CD4-positive, alpha-beta T cell (primary cell): ENCODE results near the gene GRK5. TPM values are rescaled to one million over a fixed set of nuclear protein-coding genes. Genes with fewer than 3 reads are reported as not detected.

ENCODE experiments used
- ATAC-seq: fragments of 200-7000 bp; cut with Tn5 transposase; one replicate; pipeline ENCODE4 v1.10.0; 2022; ENCODE audit warnings: mild to moderate bottlenecking; ENCODE audit not compliant: poor library complexity
- CTCF ChIA-PET: fragments of 350-600 bp; sonication (Branson Sonifier 250); formaldehyde crosslinking; loops from one replicate; lab custom pipeline; 2021; ENCODE audit warnings: antibody characterized with exemption, inconsistent platforms; lab: Charles Lee
- POLR2A ChIA-PET: fragments of 350-600 bp; sonication (Branson Sonifier 250); formaldehyde crosslinking; loops from one replicate; lab custom pipeline; 2021; ENCODE audit warnings: antibody characterized with exemption, inconsistent platforms; lab: Charles Lee
- DNase-seq, 14 experiments: peaks; one replicate each; pipeline ENCODE4 v3.0.0-alpha.2; 2013 to 2020; ENCODE audit warnings: mixed read lengths in 2 of 14
- H3K27ac ChIP-seq, 2 donors: one replicate each; pipeline versions ENCODE4 v1.5.1 to v1.7.0; 2013; ENCODE audit warnings: low read length in 2 of 2, low read depth in 1 of 2, mild to moderate bottlenecking in 1 of 2
- H3K27me3 ChIP-seq, 2 experiments: 1 replicate in 1 of 2; 2 replicates in 1 of 2; pipeline versions ENCODE4 v1.6.1 to v1.7.0; 2013; ENCODE audit warnings: low read length in 2 of 2, control low read depth in 1 of 2, mild to moderate bottlenecking in 1 of 2, moderate library complexity in 1 of 2; ENCODE audit not compliant: insufficient read depth in 2 of 2, control insufficient read depth in 1 of 2
- H3K36me3 ChIP-seq: one replicate; pipeline ENCODE4 v1.6.1; 2013; ENCODE audit warnings: low read length, control low read depth; ENCODE audit not compliant: insufficient read depth
- H3K4me1 ChIP-seq: one replicate; pipeline ENCODE4 v1.6.1; 2013; ENCODE audit warnings: low read length, control low read depth; ENCODE audit not compliant: insufficient read depth
- H3K4me3 ChIP-seq: one replicate; pipeline ENCODE4 v1.5.1; 2013; ENCODE audit warnings: mild to moderate bottlenecking, low read length, moderate library complexity
- H3K9me3 ChIP-seq, 2 experiments: 1 replicate in 1 of 2; 2 replicates in 1 of 2; pipeline versions ENCODE4 v1.6.1 to v1.7.0; 2013; ENCODE audit warnings: low read length in 2 of 2, mild to moderate bottlenecking in 2 of 2, control low read depth in 1 of 2, moderate library complexity in 1 of 2; ENCODE audit not compliant: control insufficient read depth in 1 of 2, insufficient read depth in 1 of 2
- H3K27ac Mint-ChIP-seq: one replicate; pipeline ENCODE4 v1.8.0; 2020; ENCODE audit warnings: mixed read lengths
- H3K27me3 Mint-ChIP-seq: one replicate; pipeline ENCODE4 v1.8.0; 2021; ENCODE audit warnings: mixed read lengths
- H3K36me3 Mint-ChIP-seq: one replicate; pipeline ENCODE4 v1.8.0; 2021; ENCODE audit warnings: low read depth, mixed read lengths
- H3K4me1 Mint-ChIP-seq: one replicate; pipeline ENCODE4 v1.8.0; 2021; ENCODE audit warnings: low read depth, mixed read lengths
- H3K4me3 Mint-ChIP-seq: one replicate; pipeline ENCODE4 v1.8.0; 2020; ENCODE audit warnings: mild to moderate bottlenecking, mixed read lengths
- H3K9me3 Mint-ChIP-seq: one replicate; pipeline ENCODE4 v1.8.0; 2020; ENCODE audit warnings: mixed read lengths
- intact Hi-C, 2 experiments: fragments of 100-400 bp; cut with DNase I in 1 of 2; cut with micrococcal nuclease in 1 of 2; formaldehyde crosslinking; loops; one replicate each; pipeline versions ENCODE4 v1.15.1 to v1.9.0; 2023 to 2025; cut with DNase I, micrococcal nuclease
- total RNA-seq, 174 experiments: library from RNA in 2 of 174; stranded (reverse) in 2 of 174; gene quantifications; one replicate each; pipeline ENCODE4 v1.2.3 and lab custom pipeline; 2021 to 2026
- TF ChIP-seq, protein P1 (sequence below): fragments of 200-600 bp; IDR thresholded peaks from one replicate; pipeline ENCODE4 v1.8.0; 2022; ENCODE audit warnings: antibody characterized with exemption, mild to moderate bottlenecking

The GRK5 gene
- total RNA-seq, 2 experiments from 2014 or later, result 19.2 to 20.8 TPM

- DNase-seq, result no peak
- CTCF ChIA-PET, result no interaction called here
- peaks cover 7% of the 10 kb centered on the region for H3K36me3 Mint-ChIP-seq
- no peaks in the 10 kb centered on the region for H3K9me3 Mint-ChIP-seq
- Histone ChIP-seq H3K27ac (no peak overlapping the region), H3K4me1 (no peaks in the 10 kb centered on the region), H3K27me3 (no peaks in the 10 kb centered on the region), H3K9me3 (no peaks in the 10 kb centered on the region), H3K36me3 (peaks cover 24% of the 10 kb centered on the region), H3K4me3 (no peak overlapping the region)
- H3K27ac Mint-ChIP-seq, result no peak overlapping the region
- no peak overlapping the region for H3K4me3 Mint-ChIP-seq
- intact Hi-C loops, result no loop called here
- no peak for ATAC-seq
- no peaks in the 10 kb centered on the region for H3K4me1 Mint-ChIP-seq
- POLR2A ChIA-PET, result interaction anchor here (0.9 kb wide), 1 partner anchor 246 kb away, joined by 3 read pairs; no protein-coding TSS in a partner anchor
- no peaks in the 10 kb centered on the region for H3K27me3 Mint-ChIP-seq
- TF ChIP-seq, protein P1, sequence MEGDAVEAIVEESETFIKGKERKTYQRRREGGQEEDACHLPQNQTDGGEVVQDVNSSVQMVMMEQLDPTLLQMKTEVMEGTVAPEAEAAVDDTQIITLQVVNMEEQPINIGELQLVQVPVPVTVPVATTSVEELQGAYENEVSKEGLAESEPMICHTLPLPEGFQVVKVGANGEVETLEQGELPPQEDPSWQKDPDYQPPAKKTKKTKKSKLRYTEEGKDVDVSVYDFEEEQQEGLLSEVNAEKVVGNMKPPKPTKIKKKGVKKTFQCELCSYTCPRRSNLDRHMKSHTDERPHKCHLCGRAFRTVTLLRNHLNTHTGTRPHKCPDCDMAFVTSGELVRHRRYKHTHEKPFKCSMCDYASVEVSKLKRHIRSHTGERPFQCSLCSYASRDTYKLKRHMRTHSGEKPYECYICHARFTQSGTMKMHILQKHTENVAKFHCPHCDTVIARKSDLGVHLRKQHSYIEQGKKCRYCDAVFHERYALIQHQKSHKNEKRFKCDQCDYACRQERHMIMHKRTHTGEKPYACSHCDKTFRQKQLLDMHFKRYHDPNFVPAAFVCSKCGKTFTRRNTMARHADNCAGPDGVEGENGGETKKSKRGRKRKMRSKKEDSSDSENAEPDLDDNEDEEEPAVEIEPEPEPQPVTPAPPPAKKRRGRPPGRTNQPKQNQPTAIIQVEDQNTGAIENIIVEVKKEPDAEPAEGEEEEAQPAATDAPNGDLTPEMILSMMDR, result no peak
Observed at GRCh38 chr10:119452396-119452795, 245.0 kb downstream of the GRK5 start.

- Histone ChIP-seq H3K36me3 (peaks cover 17% of the 10 kb centered on the region), H3K9me3 (no peaks in the 10 kb centered on the region), H3K4me1 (no peaks in the 10 kb centered on the region), H3K27me3 (no peaks in the 10 kb centered on the region), H3K27ac (no peak overlapping the region), H3K4me3 (no peak overlapping the region)
- Mint-ChIP-seq H3K4me1 (no peaks in the 10 kb centered on the region), H3K4me3 (no peak overlapping the region), H3K27ac (no peak overlapping the region), H3K9me3 (no peaks in the 10 kb centered on the region), H3K36me3 (peaks cover 7% of the 10 kb centered on the region), H3K27me3 (no peaks in the 10 kb centered on the region)
- ATAC-seq (no peak), DNase-seq (no peak)
- TF ChIP-seq, protein P1, result no peak
- intact Hi-C loops, result no loop called here
- ChIA-PET POLR2A (no interaction called here), CTCF (interaction anchor here (1.5 kb wide), 1 partner anchor 8 kb away, joined by 4 read pairs; no protein-coding TSS in a partner anchor)
Observed at GRCh38 chr10:119453313-119453712, 245.9 kb downstream of the GRK5 start.

DNA sequence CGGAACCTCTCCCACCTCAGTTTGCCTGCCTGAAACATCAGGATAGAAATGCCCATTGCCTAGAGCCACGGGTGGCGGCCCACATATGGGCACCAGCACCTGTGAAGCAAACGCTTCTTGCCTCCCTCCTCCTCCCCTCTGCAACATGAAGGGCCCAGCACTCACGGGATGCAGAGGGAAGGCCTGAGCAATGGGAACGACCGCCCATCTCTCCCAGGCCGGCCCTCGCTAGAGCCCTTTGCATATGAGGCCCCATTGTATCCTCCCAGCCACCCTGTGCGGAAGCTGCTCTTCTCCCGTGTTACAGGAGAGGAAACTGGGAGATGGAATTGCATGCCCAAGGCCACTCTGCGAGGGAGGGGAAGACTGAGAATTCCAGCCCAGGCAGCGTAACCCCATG, 246.9 kb downstream of the GRK5 start:
- H3K4me3 Mint-ChIP-seq, result no peak overlapping the region
- ATAC-seq (no peak), DNase-seq (no peak)
- Histone ChIP-seq H3K27ac (no peak overlapping the region), H3K9me3 (no peaks in the 10 kb centered on the region), H3K27me3 (no peaks in the 10 kb centered on the region), H3K36me3 (peaks cover 17% of the 10 kb centered on the region), H3K4me3 (no peak overlapping the region), H3K4me1 (no peaks in the 10 kb centered on the region)
- H3K9me3 Mint-ChIP-seq, result no peaks in the 10 kb centered on the region
- no peaks in the 10 kb centered on the region for H3K27me3 Mint-ChIP-seq
- peaks cover 7% of the 10 kb centered on the region for H3K36me3 Mint-ChIP-seq
- TF ChIP-seq, protein P1, result no peak
- no peak overlapping the region for H3K27ac Mint-ChIP-seq
- intact Hi-C loops, result no loop called here
- H3K4me1 Mint-ChIP-seq, result no peaks in the 10 kb centered on the region
- ChIA-PET POLR2A (no interaction called here), CTCF (interaction anchor here (1.5 kb wide), 1 partner anchor 9 kb away, joined by 4 read pairs; no protein-coding TSS in a partner anchor)
